H1 (cell line): ENCODE measurements around the gene TXK. TPM values are rescaled to one million over a fixed set of nuclear protein-coding genes. Genes with fewer than 3 reads are reported as not detected.

Experiments
- CTCF ChIA-PET: fragments of 300-600 bp; sonication (Branson Sonifier 250); formaldehyde crosslinking; loops from one replicate; lab custom pipeline; 2021; ENCODE audit not compliant: partially characterized antibody; lab: Charles Lee
- POLR2A ChIA-PET: fragments of 300-600 bp; sonication (Branson Sonifier 250); formaldehyde crosslinking; loops from one replicate; lab custom pipeline; 2021; ENCODE audit warnings: inconsistent platforms; ENCODE audit not compliant: partially characterized antibody; lab: Charles Lee
- DNase-seq, 2 experiments: peaks; one replicate each; pipeline versions ENCODE4 v3.0.0 to v3.0.0-alpha.2; 2010 to 2022; ENCODE audit warnings: low spot score in 2 of 2, low read depth in 1 of 2, mixed read lengths in 1 of 2
- FAIRE-seq: peaks from 2 replicates; lab custom pipeline; 2011; peaks lifted over from hg19 to GRCh38; lab: Jason Lieb, UNC
- H2AFZ ChIP-seq: 2 replicates; pipeline ENCODE4 v1.8.1; 2012; ENCODE audit warnings: low read length, inconsistent platforms
- H2AK5ac ChIP-seq: 2 replicates; pipeline ENCODE4 v1.6.1; 2013; ENCODE audit warnings: low read depth, low read length
- H2BK120ac ChIP-seq: replicated peaks from 2 replicates; pipeline ENCODE3; 2013; ENCODE audit warnings: low read depth, low read length, inconsistent platforms
- H2BK12ac ChIP-seq: 2 replicates; pipeline ENCODE4 v1.6.1; 2013; ENCODE audit warnings: low read depth, low read length
- H2BK15ac ChIP-seq: 2 replicates; pipeline ENCODE4 v1.6.1; 2013; ENCODE audit warnings: low read length
- H2BK20ac ChIP-seq: 2 replicates; pipeline ENCODE4 v1.6.1; 2013; ENCODE audit warnings: low read length
- H2BK5ac ChIP-seq: 2 replicates; pipeline ENCODE4 v1.6.1; 2013; ENCODE audit warnings: low read depth, low read length
- H3K14ac ChIP-seq: 2 replicates; pipeline ENCODE4 v1.6.1; 2013; ENCODE audit warnings: inconsistent platforms; ENCODE audit not compliant: insufficient read length
- H3K18ac ChIP-seq: 2 replicates; pipeline ENCODE4 v1.6.1; 2013; ENCODE audit warnings: low read length; ENCODE audit errors: extremely low read depth
- H3K23ac ChIP-seq: 2 replicates; pipeline ENCODE4 v1.6.1; 2013; ENCODE audit warnings: inconsistent platforms; ENCODE audit not compliant: insufficient read length
- H3K23me2 ChIP-seq: 2 replicates; pipeline ENCODE4 v1.6.1; 2013; ENCODE audit warnings: low read depth, low read length
- H3K27ac ChIP-seq: 2 replicates; pipeline ENCODE4 v1.6.1; 2011; ENCODE audit warnings: low read depth, low read length, inconsistent platforms
- H3K27me3 ChIP-seq, 4 experiments: replicated peaks in 1 of 4; 1 replicate in 1 of 4; 2 replicates in 3 of 4; pipeline versions ENCODE4 v1.6.1 to v1.8.1; 2011 to 2013; ENCODE audit warnings: low read length in 3 of 4, mild to moderate bottlenecking in 3 of 4, inconsistent platforms in 2 of 4, mixed read lengths in 2 of 4, moderate library complexity in 1 of 4; ENCODE audit not compliant: control insufficient read depth in 3 of 4, insufficient read depth in 3 of 4; ENCODE audit errors: extremely low read depth in 1 of 4
- H3K36me3 ChIP-seq, 4 experiments: 2 replicates each; pipeline versions ENCODE4 v1.6.1 to v1.8.1; 2011 to 2013; ENCODE audit warnings: mild to moderate bottlenecking in 4 of 4, low read length in 3 of 4, moderate library complexity in 2 of 4, control low read depth in 1 of 4, inconsistent platforms in 1 of 4; ENCODE audit not compliant: insufficient read depth in 4 of 4, control insufficient read depth in 2 of 4
- H3K4ac ChIP-seq: replicated peaks from 2 replicates; pipeline ENCODE3; 2013; ENCODE audit warnings: low read length, low read depth, mixed read lengths, inconsistent platforms; ENCODE audit not compliant: insufficient read length
- H3K4me1 ChIP-seq, 4 experiments: replicated peaks in 1 of 4; 1 replicate in 1 of 4; 2 replicates in 3 of 4; pipeline versions ENCODE4 v1.6.1 to v1.8.1; 2011 to 2013; ENCODE audit warnings: low read length in 3 of 4, inconsistent platforms in 2 of 4, mixed read lengths in 1 of 4; ENCODE audit not compliant: insufficient read depth in 4 of 4, control insufficient read depth in 3 of 4
- H3K4me2 ChIP-seq, 2 experiments: 2 replicates each; pipeline versions ENCODE4 v1.6.1 to v1.8.1; 2011 to 2013; ENCODE audit warnings: low read depth in 2 of 2, low read length in 2 of 2, control low read depth in 1 of 2, inconsistent platforms in 1 of 2, mild to moderate bottlenecking in 1 of 2; ENCODE audit not compliant: insufficient read depth in 1 of 2
- H3K4me3 ChIP-seq, 4 experiments: fragments of 200-600, 300-600 bp in 1 of 4; sonication (generic), shearing (Covaris generic), sonication (Bioruptor Twin) in 1 of 4; 2 replicates each; pipeline versions ENCODE4 v1.5.1 to v1.8.1; 2011 to 2016; ENCODE audit warnings: low read length in 4 of 4, low read depth in 3 of 4, control low read depth in 2 of 4, inconsistent platforms in 2 of 4, mild to moderate bottlenecking in 2 of 4, mixed read lengths in 1 of 4, moderate library complexity in 1 of 4; ENCODE audit not compliant: insufficient read depth in 2 of 4; ENCODE audit errors: extremely low read depth in 1 of 4
- H3K56ac ChIP-seq: replicated peaks from 2 replicates; pipeline ENCODE3; 2013; ENCODE audit warnings: low read depth, mild to moderate bottlenecking, mixed read lengths, low read length, inconsistent platforms; ENCODE audit not compliant: insufficient read length
- H3K79me1 ChIP-seq: 2 replicates; pipeline ENCODE4 v1.6.1; 2013; ENCODE audit warnings: low read depth, low read length, control low read depth
- H3K79me2 ChIP-seq, 2 experiments: 2 replicates each; pipeline versions ENCODE4 v1.6.1 to v1.8.1; 2012 to 2013; ENCODE audit warnings: low read length in 2 of 2, mild to moderate bottlenecking in 2 of 2, inconsistent platforms in 1 of 2; ENCODE audit not compliant: insufficient read depth in 2 of 2, control insufficient read depth in 1 of 2
- H3K9ac ChIP-seq, 4 experiments: replicated peaks in 1 of 4; 1 replicate in 1 of 4; 2 replicates in 3 of 4; pipeline versions ENCODE4 v1.6.1 to v1.8.1; 2011 to 2013; ENCODE audit warnings: low read depth in 3 of 4, low read length in 3 of 4, control low read depth in 2 of 4, mild to moderate bottlenecking in 2 of 4, moderate library complexity in 2 of 4, inconsistent platforms in 1 of 4; ENCODE audit errors: extremely low read depth in 1 of 4
- H3K9me3 ChIP-seq, 2 experiments: 2 replicates each; pipeline versions ENCODE4 v1.6.1 to v1.8.1; 2012 to 2013; ENCODE audit warnings: mild to moderate bottlenecking in 2 of 2, moderate library complexity in 2 of 2, control low read depth in 1 of 2, inconsistent platforms in 1 of 2, low read depth in 1 of 2, low read length in 1 of 2, mixed read lengths in 1 of 2; ENCODE audit not compliant: insufficient read depth in 2 of 2
- H4K20me1 ChIP-seq, 2 experiments: replicated peaks in 1 of 2; 2 replicates each; pipeline versions ENCODE3 to v1.8.1; 2011 to 2013; ENCODE audit warnings: inconsistent platforms in 2 of 2, low read length in 2 of 2, mild to moderate bottlenecking in 1 of 2; ENCODE audit not compliant: insufficient read depth in 2 of 2, control insufficient read depth in 1 of 2
- H4K5ac ChIP-seq: 2 replicates; pipeline ENCODE4 v1.6.1; 2013; ENCODE audit warnings: low read length, low read depth, mixed read lengths, inconsistent platforms; ENCODE audit not compliant: insufficient read length
- H4K8ac ChIP-seq: 2 replicates; pipeline ENCODE4 v1.8.0; 2013; ENCODE audit warnings: mild to moderate bottlenecking, moderate library complexity, low read length, inconsistent platforms; ENCODE audit not compliant: insufficient read depth; ENCODE audit errors: extremely low read depth
- H4K91ac ChIP-seq: replicated peaks from 2 replicates; pipeline ENCODE3; 2013; ENCODE audit warnings: low read length, mixed read lengths, inconsistent platforms; ENCODE audit not compliant: insufficient read length
- BACH1 ChIP-seq: IDR thresholded peaks from 2 replicates; pipeline ENCODE4 v1.6.1; 2012; ENCODE audit warnings: low read length, improper control_type of control experiment
- BRCA1 ChIP-seq: IDR thresholded peaks from 2 replicates; pipeline ENCODE4 v1.6.1; 2012; ENCODE audit warnings: low read depth, low read length, improper control_type of control experiment
- CHD1 ChIP-seq: IDR thresholded peaks from 2 replicates; pipeline ENCODE4 v1.6.1; 2012; ENCODE audit warnings: low read depth, low read length, improper control_type of control experiment
- CTBP2 ChIP-seq: IDR thresholded peaks from 2 replicates; pipeline ENCODE4 v1.7.0; 2011; ENCODE audit warnings: borderline replicate concordance, mild to moderate bottlenecking, moderate library complexity, mixed read lengths, low read length; ENCODE audit not compliant: insufficient read depth, insufficient read length
- RXRA ChIP-seq: IDR thresholded peaks from 2 replicates; pipeline ENCODE4 v1.6.1; 2011; ENCODE audit warnings: low read depth, mild to moderate bottlenecking, low read length, moderate library complexity; ENCODE audit not compliant: insufficient read depth
- SIN3A ChIP-seq, 2 experiments: IDR thresholded peaks in 1 of 2; conservative IDR thresholded peaks in 1 of 2; 2 replicates each; pipeline ENCODE4 v1.6.1; 2011 to 2012; ENCODE audit warnings: low read length in 2 of 2, improper control_type of control experiment in 1 of 2, low read depth in 1 of 2, mild to moderate bottlenecking in 1 of 2
- ZNF274 ChIP-seq: IDR thresholded peaks from 2 replicates; pipeline ENCODE4 v1.7.0; 2012; ENCODE audit warnings: low read length, borderline replicate concordance; ENCODE audit errors: extremely low read depth
- WGBS, 2 experiments: shearing (Covaris generic) in 1 of 2; methylation state at CpG; one replicate each; pipeline versions ENCODE4 v1.1.6 to v1.1.7; 2013 to 2015; ENCODE audit warnings: low lambda C conversion rate in 2 of 2, mixed read lengths in 2 of 2, inconsistent platforms in 1 of 2, low coverage in 1 of 2, missing lambda C conversion rate in 1 of 2; ENCODE audit not compliant: insufficient replicate concordance in 2 of 2, insufficient coverage in 1 of 2, insufficient read length in 1 of 2; ENCODE audit errors: extremely low coverage in 1 of 2, missing lambda C conversion rate in 1 of 2; 5-methylcytosine and 5-hydroxymethylcytosine counted together
- polyA plus RNA-seq, 7 experiments: library from polyadenylated mRNA; depleted of rRNA in 3 of 7; stranded (reverse) in 5 of 7; unstranded in 2 of 7; fragments of >200 nt in 5 of 7; fragments of 200-250 nt in 2 of 7; gene quantifications; 1 replicate in 5 of 7; 2 replicates in 1 of 7; 4 replicates in 1 of 7; pipeline versions ENCODE4 v1.2.1 to v1.2.3, GENCODE V29; 2011 to 2013; ENCODE audit warnings: missing spikeins in 2 of 7, mixed read lengths in 2 of 7
- total RNA-seq: library from RNA; stranded (reverse); fragmentation: NEBNext Ultra II Directional; extraction: Animal tissue kit (Norgen Biotek cat#: 25700); gene quantifications from 2 replicates; pipeline ENCODE4 v1.2.1, GENCODE V29; 2021

The TXK gene
- total and polyA plus RNA-seq, 2 of the 8 experiments (the other 6 are each of a cell fraction or from before 2014, with no cell fraction given), result not detected

DNA sequence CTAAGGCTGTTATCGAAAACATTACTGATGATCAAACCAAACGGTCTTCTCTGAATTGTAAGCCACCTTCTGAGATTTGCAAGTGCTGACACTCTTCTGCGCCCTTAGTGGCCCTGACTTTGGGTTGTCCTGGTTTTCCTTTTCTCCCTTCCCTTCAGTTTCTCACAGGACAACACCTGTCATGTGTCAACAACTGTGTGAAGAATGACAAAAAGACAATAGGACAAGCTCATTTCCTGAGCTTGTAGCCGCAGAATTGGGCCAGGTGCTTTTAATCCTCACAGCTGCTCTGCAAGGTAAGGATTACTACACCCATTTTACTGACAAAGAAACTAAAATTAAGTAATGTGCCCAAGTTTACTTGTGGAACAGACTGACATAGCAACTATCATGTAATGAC, 44.9 kb upstream of the TXK start:
- Histone ChIP-seq H3K9ac (no peak overlapping the region), H3K23me2 (no peaks in the 10 kb centered on the region), H2BK15ac (no peak overlapping the region), H3K14ac (no peak overlapping the region), H4K5ac (no peak overlapping the region), H3K56ac (peak overlapping the region; percentile 33), H2BK20ac (no peak overlapping the region), H4K8ac (no peak overlapping the region), H3K79me2 (no peaks in the 10 kb centered on the region), H3K4me1 (peaks cover 2 to 4% (median 2%) of the 10 kb centered on the region in 4 experiments; a peak in 5 of 7 replicates), H3K4me3 (no peak overlapping the region), H3K9me3 (peaks cover 0 to 6% of the 10 kb centered on the region in 2 experiments; a peak in 1 of 4 replicates), H2BK120ac (no peak overlapping the region), H2BK12ac (0 out of 2 replicates have a peak overlapping the region, but pooled peaks have one; percentile 80), H3K27ac (no peak overlapping the region), H3K27me3 (no peaks in the 10 kb centered on the region), H3K18ac (no peak overlapping the region), H2BK5ac (no peak overlapping the region), H3K4me2 (no peak overlapping the region), H3K36me3 (no peaks in the 10 kb centered on the region), H3K79me1 (no peaks in the 10 kb centered on the region), H3K4ac (no peak overlapping the region), H3K23ac (no peak overlapping the region), H2AFZ (no peak overlapping the region), H2AK5ac (no peak overlapping the region), H4K20me1 (no peaks in the 10 kb centered on the region), H4K91ac (no peak overlapping the region)
- WGBS, 2 experiments, result 58% methylated on average over 4 of the region's 4 CpGs; no CpG with 5 or more reads in 1 of the 2 experiments
- FAIRE-seq (no peak), DNase-seq (no peak)
- ChIA-PET POLR2A (no interaction called here), CTCF (no interaction called here)
- TF ChIP-seq RXRA (no peak), SIN3A (conservative IDR thresholded peaks at IDR 0.05 in 1 of 2, IDR thresholded peaks at IDR 0.05 in 1 of 2; ENCODE audit: low read depth in 1 of 2, low read length in 2 of 2) (0 out of 4 replicates have a peak, but pooled peaks of 1 of the 2 experiments have one; percentile 48), BRCA1 (no peak), CHD1 (no peak), CTBP2 (no peak), BACH1 (no peak), ZNF274 (no peak)
